ENCODE data around the gene RHBDF1.
"Not testable (repeated sequence)": the region's sequence is repeated elsewhere in the genome, so short reads cannot be mapped to it uniquely, and the experiment has no call there.

Gene RHBDF1

DNA sequence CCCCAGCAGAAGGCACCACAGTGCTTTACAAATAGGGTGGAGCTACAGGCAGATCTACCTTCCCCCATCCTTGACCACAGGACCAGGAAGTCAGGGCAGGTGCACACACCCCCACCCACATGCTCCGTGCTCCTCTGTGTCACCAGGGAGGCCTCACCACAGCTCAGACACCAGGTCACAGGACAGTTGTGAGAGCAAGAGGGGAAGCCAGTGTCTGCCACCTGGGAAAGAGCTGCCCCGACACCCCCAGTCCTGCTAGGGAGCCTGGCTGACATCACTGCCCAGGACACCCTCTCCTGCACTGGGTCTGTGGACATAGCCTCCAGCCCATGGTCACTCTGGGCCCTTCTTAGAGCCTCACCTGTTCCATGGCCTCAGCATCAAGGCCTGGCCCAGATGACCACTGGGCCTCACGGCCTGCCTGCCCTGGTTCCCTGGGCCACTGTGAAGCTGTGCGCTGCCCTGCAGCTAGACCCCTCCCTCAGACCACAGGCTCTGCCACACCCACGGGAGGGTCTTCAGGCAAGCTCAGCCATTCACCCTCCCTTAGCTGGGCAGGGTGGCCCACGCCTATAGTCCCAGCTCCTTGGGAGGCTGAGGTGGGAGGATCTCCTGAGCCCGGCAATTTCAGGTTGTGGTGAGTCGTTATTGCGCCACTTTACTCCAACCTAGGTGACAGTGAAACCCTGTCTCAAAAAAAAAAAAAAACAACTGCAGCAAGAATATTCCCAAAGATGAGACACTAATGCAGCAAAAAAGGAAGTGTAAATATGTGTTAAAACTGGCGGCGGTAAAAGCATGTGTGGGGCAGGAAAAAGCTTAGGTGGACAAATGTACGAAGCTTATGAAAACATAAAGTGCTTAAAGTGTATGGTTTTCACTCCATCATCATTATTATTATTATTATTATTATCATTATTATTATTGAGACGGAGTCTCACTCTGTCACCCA lies 33.2 kb downstream of the RHBDF1 start:
- in situ Hi-C loops (cut with MboI; ENCODE audit: low sequenced_read_pairs) = no loop called here

DNA sequence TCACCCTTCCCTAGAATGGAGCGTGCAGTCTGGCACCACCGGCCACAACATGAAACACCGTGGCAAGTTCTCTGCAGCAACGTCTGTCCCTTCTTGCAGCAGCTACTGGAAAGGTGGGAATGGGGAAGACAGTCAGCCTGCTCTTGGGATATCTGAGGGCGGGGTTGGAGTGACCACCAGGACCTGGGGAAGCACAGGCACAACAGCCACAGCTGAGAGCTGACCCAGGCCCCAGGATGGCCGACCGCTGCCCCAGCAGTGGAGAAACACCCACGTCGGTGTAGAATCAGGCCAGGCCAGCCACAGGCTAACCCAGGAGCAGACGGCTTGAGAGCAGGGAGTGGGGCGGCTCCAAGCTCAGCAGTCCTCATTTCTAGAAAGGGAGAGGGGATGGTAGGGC lies 34.2 kb downstream of the RHBDF1 start:
- in situ Hi-C loops (cut with MboI; ENCODE audit: low sequenced_read_pairs) = not testable (repeated sequence)

DNA sequence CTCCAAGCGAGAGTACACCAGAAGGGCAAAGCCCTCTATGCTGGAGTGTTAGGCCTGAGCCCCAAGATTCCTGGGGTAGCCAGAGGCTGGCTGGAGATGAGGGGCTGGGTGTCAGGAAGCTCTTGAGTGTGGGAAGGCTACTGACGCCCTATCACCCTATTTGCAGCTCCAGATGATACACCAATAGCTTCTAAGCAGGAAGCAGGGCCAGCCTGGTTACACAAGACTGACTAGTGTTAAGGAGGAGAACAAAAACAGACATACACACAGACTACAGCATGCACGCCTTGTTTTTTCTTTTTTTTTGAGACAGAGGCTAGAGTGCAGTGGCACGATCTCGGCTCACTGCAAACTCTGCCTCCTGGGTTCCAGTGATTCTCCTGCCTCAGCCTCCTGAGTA lies 34.9 kb downstream of the RHBDF1 start:
- in situ Hi-C loops (cut with MboI; ENCODE audit: low sequenced_read_pairs) = no loop called here

DNA sequence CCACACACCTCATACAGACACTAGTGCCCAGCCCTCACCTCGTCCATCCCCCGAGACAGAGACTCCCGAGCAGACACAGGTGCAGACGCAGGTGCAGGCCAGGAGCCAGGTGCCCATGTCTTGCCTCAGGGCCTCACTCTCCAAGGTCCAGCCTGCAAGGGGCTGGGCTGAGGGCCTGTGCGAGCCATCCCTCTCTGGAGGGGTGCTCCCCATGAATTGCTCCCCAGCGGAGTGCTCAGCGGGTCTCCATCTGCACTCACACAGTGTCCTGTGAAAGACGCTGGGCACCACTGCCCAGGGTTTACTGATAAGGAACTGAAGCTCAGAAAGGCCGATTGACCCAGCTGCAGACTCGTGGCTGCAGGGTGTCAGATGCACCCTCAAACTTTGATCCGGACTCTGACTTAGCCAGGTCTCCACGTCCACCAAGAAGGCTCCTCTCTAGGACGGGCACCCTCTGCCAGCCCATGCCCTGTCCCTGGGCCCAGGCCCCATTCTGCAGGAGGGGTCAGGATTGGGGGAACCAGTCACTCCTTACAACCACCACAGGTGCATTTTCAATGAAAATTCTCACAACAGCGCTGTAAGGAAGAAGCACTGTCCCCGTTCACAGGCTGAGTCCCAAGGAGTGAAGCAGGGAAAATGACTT lies 36.0 kb downstream of the RHBDF1 start:
- in situ Hi-C loops (cut with MboI; ENCODE audit: low sequenced_read_pairs) = no loop called here

DNA sequence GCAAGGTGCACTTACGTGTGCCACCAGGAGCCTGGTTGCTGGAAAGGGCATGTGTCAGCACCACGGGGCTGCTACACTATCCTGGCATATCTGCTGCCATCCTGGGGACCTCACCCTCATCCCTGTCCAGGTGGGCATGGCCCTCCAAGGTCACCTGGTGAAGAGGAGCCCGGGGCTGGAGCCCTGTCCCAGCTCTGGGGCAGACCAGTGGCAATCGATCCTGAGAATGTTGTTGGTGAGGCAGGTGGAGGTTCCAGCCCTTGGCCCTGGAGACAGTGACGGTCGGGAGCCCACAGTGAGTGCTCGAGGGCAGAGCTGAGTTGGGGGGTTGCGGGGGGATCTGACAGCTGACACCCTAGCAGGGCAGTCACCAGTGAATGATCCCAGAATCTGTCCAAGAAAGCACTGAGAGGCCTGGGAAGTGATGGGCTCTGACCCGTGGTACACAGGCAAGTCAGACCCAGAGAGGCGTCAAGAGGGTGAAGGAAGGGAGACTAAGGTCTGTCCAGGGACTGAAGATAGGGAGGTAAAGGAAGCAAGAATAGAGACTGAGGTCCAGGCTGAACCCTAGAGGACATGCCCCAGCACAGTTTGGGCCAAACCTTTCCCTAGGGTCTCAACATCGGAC lies 36.6 kb downstream of the RHBDF1 start:
- in situ Hi-C loops (cut with MboI; ENCODE audit: low sequenced_read_pairs) = no loop called here

DNA sequence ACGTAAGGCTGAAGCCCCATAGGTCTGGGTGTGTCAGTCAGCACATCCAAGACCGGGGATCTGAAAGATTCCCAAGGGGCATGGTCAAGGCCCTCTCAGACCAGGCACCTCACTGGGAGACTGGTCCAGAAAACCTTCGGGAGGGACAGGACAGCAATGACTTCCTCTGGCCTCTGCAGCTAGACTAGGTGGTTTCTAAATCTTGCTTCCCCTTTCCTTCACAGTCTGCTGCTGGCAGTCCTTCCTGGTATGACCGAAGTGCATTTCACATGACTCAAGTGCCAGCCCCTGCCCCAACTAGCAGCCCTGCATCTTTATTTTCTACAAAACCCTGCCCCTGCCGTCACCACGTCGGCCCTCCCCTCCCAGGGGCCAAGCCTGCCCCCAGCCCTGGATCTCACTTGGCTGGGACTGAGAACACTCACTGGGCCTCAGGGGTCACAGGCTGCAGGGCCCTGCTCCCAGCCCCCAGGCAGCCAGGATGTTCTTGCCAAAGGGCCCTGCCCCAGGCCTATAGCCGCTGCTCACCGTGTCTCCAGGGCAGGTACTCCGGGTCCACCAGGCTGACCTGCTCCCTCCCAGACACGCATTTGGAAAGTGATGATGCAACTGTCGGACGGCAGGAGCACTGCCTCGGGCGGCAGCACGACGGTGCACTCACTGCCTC lies 37.3 kb downstream of the RHBDF1 start:
- in situ Hi-C loops (cut with MboI; ENCODE audit: low sequenced_read_pairs) = no loop called here

DNA sequence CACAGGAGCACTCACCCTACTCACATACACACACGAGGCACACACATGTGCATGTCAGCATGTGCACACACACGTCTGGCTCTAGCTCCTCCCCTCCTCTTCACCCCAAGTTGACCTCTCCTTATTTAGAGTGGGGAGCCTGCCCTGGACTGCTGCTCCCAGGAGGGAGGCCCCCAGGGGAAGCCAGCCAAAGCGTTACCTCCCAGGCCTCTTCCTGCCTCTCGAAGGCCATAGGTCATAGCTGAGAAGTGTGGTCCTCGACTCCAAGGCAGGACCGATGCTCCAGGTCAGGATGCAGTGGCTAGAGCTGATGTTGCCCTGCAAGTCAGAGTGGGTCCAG lies 37.8 kb downstream of the RHBDF1 start:
- in situ Hi-C loops (cut with MboI; ENCODE audit: low sequenced_read_pairs) = no loop called here

DNA sequence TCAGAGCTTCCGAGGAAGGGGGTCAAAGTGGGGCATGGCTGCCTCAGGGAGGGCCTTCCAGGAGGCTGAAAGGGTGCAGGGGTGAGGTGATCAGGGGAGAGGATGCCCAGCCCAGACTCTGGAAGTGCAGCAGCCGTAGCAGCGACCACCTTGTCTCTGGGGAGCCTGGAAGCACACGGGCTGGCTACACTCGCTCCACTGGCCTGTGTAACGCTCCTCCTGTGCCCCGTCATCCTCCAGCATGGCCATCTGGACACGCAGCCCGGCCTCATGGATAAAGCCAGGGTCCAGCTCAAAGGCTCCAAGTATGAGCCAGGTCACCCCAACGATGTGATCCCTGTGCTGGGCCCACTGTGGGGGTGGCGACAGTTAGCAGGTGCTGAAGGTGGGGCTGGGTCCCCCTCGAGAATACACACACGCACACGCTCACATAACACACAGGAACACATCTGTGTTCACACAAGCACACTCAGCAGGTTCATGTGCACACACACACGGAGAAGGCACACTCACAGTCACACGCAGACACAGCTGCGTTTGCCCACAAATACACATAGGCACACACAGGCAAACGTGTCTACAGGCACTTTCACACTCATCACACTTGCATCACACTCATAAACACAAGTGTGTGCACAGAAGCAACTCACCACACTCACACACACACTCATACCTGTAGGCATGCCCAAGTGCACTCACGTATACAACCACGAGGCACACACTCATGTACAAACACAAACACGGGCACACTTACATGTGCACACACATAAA lies 38.4 kb downstream of the RHBDF1 start:
- in situ Hi-C loops (cut with MboI; ENCODE audit: low sequenced_read_pairs) = no loop called here

DNA sequence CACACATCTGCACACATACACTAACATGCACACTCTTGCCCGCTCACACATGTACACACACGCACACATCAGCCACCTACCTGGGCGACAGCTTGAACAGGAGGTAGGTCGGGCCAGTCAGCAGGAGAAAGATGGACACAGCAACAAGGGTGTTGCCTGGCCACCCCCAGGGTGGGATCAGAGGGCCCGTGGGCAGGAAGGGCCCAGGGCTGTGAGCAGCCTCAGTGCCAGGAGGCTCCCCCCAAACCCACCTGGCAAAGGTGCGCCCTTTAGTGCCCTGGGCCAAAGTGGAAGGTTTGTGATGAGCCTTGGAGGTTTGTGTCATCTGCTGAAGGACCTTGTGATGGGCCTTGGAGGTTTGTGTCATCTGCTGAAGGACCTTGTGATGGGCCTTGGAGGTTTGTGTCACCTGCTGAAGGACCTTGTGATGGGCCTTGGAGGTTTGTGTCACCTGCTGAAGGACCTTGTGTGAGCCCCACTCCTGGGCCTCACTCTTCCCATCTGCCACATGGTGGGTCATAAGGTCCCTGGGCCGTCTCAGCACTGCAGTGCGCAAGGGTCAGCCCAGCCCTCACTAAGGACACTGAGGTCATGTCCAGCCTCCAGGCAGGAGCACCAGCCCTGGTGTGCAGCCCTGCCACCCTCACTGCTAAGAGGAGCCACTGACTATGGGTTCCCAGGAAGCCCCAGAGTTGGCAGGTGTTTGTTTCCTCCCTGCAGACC lies 39.1 kb downstream of the RHBDF1 start:
- in situ Hi-C loops (cut with MboI; ENCODE audit: low sequenced_read_pairs) = not testable (repeated sequence)

DNA sequence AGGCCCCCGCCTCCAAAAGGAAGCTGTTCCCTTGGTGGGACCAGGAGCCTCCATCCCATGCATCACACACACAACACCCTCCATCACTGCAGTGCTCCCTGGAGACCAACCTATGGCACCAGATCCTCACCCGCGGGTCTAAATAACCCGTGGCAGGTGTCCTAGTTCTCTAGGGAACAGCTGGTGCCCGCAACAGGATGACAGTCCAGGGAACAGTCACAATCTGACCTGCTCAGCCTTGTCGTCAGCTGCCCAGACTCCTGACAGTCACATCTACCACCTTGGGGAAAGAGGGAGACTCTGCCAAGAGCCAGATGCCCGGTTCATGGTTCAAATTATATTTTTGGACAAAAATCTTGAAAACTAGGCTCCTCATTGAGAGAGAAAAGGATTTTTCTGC lies 41.8 kb downstream of the RHBDF1 start:
- in situ Hi-C loops (cut with MboI; ENCODE audit: low sequenced_read_pairs) = not testable (repeated sequence)

DNA sequence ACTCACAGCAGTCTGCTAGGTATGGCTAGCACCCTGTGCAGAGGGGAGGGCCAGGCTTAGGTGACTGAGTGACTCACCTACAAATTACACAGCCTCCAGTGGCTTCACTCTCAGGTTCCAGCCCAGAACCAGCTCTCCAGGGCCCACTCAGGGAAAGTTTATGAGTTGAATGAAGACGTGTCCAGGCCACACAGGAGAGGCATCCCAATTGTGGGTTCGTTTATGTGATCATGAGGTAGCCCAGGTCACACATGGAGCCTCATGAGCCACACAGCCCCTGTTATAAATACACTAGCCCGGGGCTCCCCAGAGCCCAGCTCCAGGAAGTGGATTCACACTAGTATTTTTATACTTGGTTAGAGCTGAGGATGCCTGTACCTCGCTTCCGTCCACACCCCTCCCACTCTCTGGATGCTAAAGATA lies 46.5 kb downstream of the RHBDF1 start:
- in situ Hi-C loops (cut with MboI; ENCODE audit: low sequenced_read_pairs) = not testable (repeated sequence)

DNA sequence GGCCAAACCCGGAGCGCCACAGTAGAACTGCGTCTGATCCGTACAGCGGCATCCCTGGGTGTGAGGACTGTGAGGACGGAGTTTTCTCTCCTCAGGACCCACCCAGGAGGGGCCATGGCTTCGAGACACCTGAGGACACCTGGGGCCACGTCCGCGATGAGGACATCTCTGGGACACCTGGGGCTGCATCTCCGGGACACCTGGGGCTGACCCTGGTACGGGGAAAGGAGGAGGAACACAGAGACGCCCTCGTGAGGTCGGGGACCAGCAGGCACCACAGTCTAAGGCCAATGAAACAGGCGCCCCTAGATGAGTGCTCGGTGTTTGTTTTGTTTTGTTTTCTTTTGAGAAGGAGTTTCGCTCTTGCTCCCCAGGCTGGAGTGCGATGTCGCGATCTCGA lies 48.3 kb downstream of the RHBDF1 start:
- in situ Hi-C loops (cut with MboI; ENCODE audit: low sequenced_read_pairs) = not testable (repeated sequence)

DNA sequence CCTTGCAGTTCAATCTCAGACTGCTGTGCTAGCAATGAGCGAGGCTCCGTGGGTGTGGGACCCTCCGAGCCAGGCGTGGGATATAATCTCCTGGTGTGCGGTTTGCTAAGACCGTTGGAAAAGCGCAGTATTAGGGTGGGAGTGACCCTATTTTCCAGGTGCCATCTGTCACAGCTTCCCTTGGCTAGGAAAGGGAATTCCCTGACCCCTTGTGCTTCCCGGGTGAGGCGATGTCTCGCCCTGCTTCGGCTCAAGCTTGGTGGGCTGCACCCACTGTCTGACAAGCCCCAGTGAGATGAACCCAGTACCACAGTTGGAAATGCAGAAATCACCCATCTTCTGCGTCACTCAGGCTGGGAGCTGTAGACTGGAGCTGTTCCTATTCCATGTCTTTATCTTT lies 51.5 kb downstream of the RHBDF1 start:
- in situ Hi-C loops (cut with MboI; ENCODE audit: low sequenced_read_pairs) = not testable (repeated sequence)

DNA sequence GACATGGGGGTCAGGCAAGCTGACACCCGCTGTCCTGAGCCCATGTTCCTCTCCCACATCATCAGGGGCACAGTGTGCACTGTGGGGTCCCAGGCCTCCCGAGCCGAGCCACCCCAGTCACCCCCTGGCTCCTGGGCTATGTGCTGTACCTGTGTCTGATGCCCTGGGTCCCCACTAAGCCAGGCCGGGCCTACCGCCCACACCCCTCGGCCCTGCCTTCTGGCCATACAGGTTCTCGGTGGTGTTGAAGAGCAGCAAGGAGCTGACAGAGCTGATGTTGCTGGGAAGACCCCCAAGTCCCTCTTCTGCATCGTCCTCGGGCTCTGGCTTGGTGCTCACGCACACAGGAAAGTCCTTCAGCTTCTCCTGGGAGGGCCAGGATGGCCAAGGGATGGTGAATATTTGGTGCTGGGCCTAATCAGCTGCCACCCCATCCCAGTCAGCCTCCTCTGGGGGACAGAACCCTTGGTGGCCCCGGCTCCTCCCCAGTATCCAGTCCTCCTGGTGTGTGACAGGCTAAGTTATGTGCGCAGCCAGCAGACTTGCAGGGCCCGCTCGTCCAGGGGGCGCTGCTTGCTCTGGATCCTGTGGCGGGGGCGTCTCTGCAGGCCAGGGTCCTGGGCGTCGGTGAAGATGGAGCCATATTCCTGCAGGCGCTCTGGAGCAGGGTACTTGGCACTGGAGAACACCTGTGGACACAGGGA lies 55.2 kb downstream of the RHBDF1 start:
- in situ Hi-C loops (cut with MboI; ENCODE audit: low sequenced_read_pairs) = not testable (repeated sequence)

DNA sequence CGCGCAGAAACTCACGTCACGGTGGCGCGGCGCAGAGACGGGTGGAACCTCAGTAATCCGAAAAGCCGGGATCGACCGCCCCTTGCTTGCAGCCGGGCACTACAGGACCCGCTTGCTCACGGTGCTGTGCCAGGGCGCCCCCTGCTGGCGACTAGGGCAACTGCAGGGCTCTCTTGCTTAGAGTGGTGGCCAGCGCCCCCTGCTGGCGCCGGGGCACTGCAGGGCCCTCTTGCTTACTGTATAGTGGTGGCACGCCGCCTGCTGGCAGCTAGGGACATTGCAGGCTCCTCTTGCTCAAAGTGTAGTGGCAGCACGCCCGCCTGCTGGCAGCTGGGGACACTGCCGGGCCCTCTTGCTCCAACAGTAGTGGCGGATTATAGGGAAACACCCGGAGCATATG lies 61.7 kb downstream of the RHBDF1 start:
- in situ Hi-C loops (cut with MboI; ENCODE audit: low sequenced_read_pairs) = not testable (repeated sequence)

DNA sequence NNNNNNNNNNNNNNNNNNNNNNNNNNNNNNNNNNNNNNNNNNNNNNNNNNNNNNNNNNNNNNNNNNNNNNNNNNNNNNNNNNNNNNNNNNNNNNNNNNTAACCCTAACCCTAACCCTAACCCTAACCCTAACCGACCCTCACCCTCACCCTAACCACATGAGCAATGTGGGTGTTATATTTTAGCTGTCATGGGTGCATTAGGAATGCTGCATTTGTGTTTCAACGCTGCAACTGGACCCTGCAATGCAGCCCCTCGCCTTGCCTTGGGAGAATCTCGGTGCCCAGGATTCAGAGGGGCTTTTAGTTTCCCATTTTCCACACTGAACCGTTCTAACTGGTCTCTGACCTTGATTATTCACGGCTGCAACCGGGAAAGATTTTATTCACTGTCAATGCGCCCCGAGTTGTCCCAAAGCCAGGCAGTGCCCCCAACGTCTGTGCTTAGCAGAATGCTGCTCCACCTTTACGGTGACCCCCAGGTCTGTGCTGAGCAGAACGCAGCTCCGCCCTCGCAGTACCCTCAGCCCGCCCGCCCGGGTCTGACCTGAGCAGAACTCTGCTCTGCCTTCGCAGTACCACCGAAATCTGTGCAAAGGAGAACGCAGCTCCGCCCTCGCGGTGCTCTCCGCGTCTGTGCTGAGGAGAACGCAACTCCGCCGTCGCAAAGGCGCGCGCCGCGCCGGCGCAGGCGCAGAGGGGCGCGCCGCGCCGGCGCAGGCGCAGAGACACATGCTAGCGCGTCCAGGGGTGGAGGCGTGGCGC lies 62.3 kb downstream of the RHBDF1 start:
- in situ Hi-C loops (cut with MboI; ENCODE audit: low sequenced_read_pairs) = no loop called here
